Measurements from ENCODE around the gene ADAMTS6. TPM values are rescaled to one million over a fixed set of nuclear protein-coding genes. Genes with fewer than 3 reads are reported as not detected.

Gene ADAMTS6
- total RNA-seq, 4 donors from 2014 or later, result 0.05 to 0.49 (median 0.31) TPM

DNA sequence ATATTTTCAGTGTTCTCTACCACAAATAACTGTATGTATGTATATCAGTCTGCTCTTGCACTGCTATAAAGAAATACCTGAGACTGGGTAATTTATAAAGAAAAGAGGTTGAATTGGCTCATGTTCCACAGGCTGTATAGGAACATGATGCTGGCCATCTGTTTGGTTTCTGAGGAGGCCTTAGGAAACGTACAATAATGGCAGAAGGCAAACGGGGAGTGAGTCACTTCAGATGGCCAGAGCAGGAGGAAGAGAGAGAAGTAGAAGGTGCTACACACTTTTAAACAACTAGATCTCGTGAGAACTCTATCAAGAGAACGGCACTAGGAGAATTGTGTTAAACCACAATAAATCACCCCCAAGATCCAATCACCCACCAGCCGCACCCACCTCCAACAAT, 121.7 kb downstream of the ADAMTS6 start:
- Histone ChIP-seq H3K27ac (no peak overlapping the region), H3K4me3 (no peak overlapping the region), H3K27me3 (no peaks in the 10 kb centered on the region), H3K9me3 (no peaks in the 10 kb centered on the region), H3K4me1 (no peaks in the 10 kb centered on the region), H3K36me3 (no peaks in the 10 kb centered on the region)
- no peak for ATAC-seq
- in situ Hi-C loops (cut with MboI; ENCODE audit: low sequenced_read_pairs in 4 of 4) (no loop called here), intact Hi-C loops (cut with DNase I; ENCODE audit: low total_unique reads) (no loop called here)
- TF ChIP-seq, protein P1, sequence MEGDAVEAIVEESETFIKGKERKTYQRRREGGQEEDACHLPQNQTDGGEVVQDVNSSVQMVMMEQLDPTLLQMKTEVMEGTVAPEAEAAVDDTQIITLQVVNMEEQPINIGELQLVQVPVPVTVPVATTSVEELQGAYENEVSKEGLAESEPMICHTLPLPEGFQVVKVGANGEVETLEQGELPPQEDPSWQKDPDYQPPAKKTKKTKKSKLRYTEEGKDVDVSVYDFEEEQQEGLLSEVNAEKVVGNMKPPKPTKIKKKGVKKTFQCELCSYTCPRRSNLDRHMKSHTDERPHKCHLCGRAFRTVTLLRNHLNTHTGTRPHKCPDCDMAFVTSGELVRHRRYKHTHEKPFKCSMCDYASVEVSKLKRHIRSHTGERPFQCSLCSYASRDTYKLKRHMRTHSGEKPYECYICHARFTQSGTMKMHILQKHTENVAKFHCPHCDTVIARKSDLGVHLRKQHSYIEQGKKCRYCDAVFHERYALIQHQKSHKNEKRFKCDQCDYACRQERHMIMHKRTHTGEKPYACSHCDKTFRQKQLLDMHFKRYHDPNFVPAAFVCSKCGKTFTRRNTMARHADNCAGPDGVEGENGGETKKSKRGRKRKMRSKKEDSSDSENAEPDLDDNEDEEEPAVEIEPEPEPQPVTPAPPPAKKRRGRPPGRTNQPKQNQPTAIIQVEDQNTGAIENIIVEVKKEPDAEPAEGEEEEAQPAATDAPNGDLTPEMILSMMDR (IDR thresholded peaks at IDR 0.05 in 4 of 5, conservative IDR thresholded peaks at IDR 0.05 in 1 of 5), result no peak
- no peak for TF ChIP-seq POLR2A (IDR thresholded peaks at IDR 0.05)
- DNase-seq, result no peak

DNA sequence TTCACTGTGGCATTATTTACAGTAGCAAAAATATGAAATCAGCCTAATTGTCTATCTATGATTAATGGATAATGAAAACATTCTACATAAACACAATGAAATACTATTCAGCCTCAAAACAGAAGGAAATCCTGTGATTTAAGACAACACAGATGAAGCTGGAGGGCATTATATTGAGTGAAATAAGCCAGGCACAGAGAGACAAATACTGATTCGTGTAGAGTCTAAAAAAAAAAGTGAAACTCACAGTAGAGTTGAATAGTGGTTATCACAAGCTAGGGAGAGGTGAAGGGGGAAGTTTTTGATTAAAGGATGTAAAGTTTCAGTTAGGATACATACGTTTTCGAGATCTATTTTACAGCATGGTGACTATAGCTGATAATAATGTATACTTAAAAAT, 122.2 kb downstream of the ADAMTS6 start:
- Histone ChIP-seq H3K27ac (no peak overlapping the region), H3K4me1 (no peaks in the 10 kb centered on the region), H3K4me3 (no peak overlapping the region), H3K36me3 (no peaks in the 10 kb centered on the region), H3K9me3 (no peaks in the 10 kb centered on the region), H3K27me3 (no peaks in the 10 kb centered on the region)
- in situ Hi-C loops (cut with MboI; ENCODE audit: low sequenced_read_pairs in 4 of 4) (no loop called here), intact Hi-C loops (cut with DNase I; ENCODE audit: low total_unique reads) (no loop called here)
- no peak for DNase-seq
- TF ChIP-seq, protein P1 (IDR thresholded peaks at IDR 0.05 in 4 of 5, conservative IDR thresholded peaks at IDR 0.05 in 1 of 5), result no peak
- TF ChIP-seq POLR2A (IDR thresholded peaks at IDR 0.05), result no peak
- ATAC-seq, result no peak

DNA sequence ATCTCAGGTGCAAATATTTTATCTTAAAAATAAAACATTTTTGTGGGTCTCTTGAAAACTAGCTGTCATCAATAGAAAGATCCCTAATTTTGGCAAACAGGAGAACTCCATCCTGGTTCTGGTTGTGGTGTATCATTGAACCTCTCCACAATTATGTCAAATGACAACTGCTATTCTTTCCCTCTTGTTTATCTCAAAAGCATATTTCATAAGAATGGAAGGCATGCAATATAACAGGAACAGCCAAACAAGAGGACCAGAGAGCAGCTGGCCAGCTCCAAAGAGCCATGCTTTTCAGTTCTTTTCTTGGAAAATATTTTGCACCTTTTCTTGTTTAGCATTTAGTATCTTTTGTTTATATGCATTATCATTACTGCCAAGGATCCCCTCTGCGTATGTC, 125.4 kb downstream of the ADAMTS6 start:
- intact Hi-C loops (cut with DNase I; ENCODE audit: low total_unique reads), result no loop called here
- TF ChIP-seq POLR2A (IDR thresholded peaks at IDR 0.05), result no peak
- TF ChIP-seq, protein P1 (IDR thresholded peaks at IDR 0.05 in 4 of 5, conservative IDR thresholded peaks at IDR 0.05 in 1 of 5), result no peak
- ATAC-seq (no peak), DNase-seq (no peak)
- Histone ChIP-seq H3K27ac (no peak overlapping the region), H3K36me3 (no peaks in the 10 kb centered on the region), H3K4me1 (no peaks in the 10 kb centered on the region), H3K4me3 (no peak overlapping the region), H3K27me3 (no peaks in the 10 kb centered on the region), H3K9me3 (no peaks in the 10 kb centered on the region)
- in situ Hi-C loops (cut with MboI; ENCODE audit: low sequenced_read_pairs in 4 of 4), result no loop called here

DNA sequence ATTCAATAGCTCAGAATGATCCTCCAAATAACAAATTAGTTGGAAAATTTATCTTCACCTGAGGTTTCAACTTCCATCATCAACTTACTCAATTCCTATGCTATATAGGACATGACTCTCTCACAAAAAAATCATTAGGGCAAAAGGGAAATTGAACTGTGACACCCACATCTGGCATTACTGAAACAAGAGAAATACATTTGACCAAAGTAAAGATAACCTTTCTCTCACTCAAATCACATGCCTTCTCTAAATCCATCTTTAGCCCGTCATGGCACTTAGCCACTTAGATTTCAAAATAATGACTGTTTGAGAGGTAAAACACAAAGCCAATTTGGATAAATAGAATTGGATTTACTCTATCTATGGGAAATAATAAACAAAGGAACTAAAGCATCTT, 126.4 kb downstream of the ADAMTS6 start:
- DNase-seq (no peak), ATAC-seq (no peak)
- Histone ChIP-seq H3K27ac (no peak overlapping the region), H3K9me3 (no peaks in the 10 kb centered on the region), H3K4me3 (no peak overlapping the region), H3K36me3 (no peaks in the 10 kb centered on the region), H3K27me3 (no peaks in the 10 kb centered on the region), H3K4me1 (no peaks in the 10 kb centered on the region)
- TF ChIP-seq POLR2A (IDR thresholded peaks at IDR 0.05), result no peak
- TF ChIP-seq, protein P1 (IDR thresholded peaks at IDR 0.05 in 4 of 5, conservative IDR thresholded peaks at IDR 0.05 in 1 of 5), result no peak
- intact Hi-C loops (cut with DNase I; ENCODE audit: low total_unique reads) (no loop called here), in situ Hi-C loops (cut with MboI; ENCODE audit: low sequenced_read_pairs in 4 of 4) (no loop called here)

DNA sequence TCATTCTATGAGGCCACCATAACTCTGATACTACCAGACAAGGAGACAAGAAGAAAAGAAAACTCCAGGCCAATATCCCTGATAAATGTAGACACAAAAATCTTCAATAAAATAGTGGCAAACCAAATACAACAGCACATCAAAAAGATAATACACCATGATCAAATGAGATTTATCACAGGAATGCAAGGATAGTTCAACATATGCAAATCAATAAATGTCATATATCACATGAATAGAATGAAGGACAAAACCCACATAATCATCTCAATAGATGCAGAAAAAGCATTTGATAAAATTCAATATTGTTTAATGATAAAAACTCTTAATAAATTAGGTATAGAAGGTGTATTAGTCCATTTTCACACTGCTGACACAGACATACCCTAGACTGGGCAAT, 139.9 kb downstream of the ADAMTS6 start:
- TF ChIP-seq, protein P1 (IDR thresholded peaks at IDR 0.05 in 4 of 5, conservative IDR thresholded peaks at IDR 0.05 in 1 of 5), result no peak
- no peak for TF ChIP-seq POLR2A (IDR thresholded peaks at IDR 0.05)
- DNase-seq (no peak), ATAC-seq (no peak)
- H3K36me3 ChIP-seq, result no peaks in the 10 kb centered on the region
- H3K4me1 ChIP-seq, result no peaks in the 10 kb centered on the region
- no peaks in the 10 kb centered on the region for H3K9me3 ChIP-seq
- in situ Hi-C loops (cut with MboI; ENCODE audit: low sequenced_read_pairs in 4 of 4), result no loop called here
- H3K27me3 ChIP-seq, result no peaks in the 10 kb centered on the region
- intact Hi-C loops (cut with DNase I; ENCODE audit: low total_unique reads), result no loop called here
- no peak overlapping the region for H3K27ac ChIP-seq
- H3K4me3 ChIP-seq, result no peak overlapping the region
